Ectodermal cell (in vitro differentiated cells): Measurements from ENCODE around the gene DNAJC12.

Experiments
- H3K27ac ChIP-seq: 2 replicates; pipeline ENCODE4 v1.7.0; 2013; ENCODE audit warnings: mild to moderate bottlenecking, low read depth, low read length; ENCODE audit not compliant: insufficient read depth, poor library complexity, severe bottlenecking
- H3K27me3 ChIP-seq: 2 replicates; pipeline ENCODE4 v1.7.0; 2013; ENCODE audit warnings: mild to moderate bottlenecking, low read length; ENCODE audit not compliant: insufficient read depth, control insufficient read depth, poor library complexity, severe bottlenecking
- H3K36me3 ChIP-seq: one replicate; pipeline ENCODE4 v1.7.0; 2013; ENCODE audit warnings: low read length; ENCODE audit not compliant: control insufficient read depth, insufficient read depth
- H3K4me1 ChIP-seq: one replicate; pipeline ENCODE4 v1.7.0; 2013; ENCODE audit warnings: low read length; ENCODE audit not compliant: control insufficient read depth, insufficient read depth
- H3K4me3 ChIP-seq: 2 replicates; pipeline ENCODE4 v1.7.0; 2013; ENCODE audit warnings: low read depth, low read length, control low read depth; ENCODE audit not compliant: insufficient read depth
- H3K9me3 ChIP-seq: 2 replicates; pipeline ENCODE4 v1.7.0; 2013; ENCODE audit warnings: mild to moderate bottlenecking, low read length, moderate library complexity; ENCODE audit not compliant: control insufficient read depth
- WGBS, 2 experiments: methylation state at CpG; one replicate each; pipeline ENCODE4 v1.1.7; 2013; ENCODE audit warnings: missing lambda C conversion rate in 2 of 2; 5-methylcytosine and 5-hydroxymethylcytosine counted together

The DNAJC12 gene

DNA sequence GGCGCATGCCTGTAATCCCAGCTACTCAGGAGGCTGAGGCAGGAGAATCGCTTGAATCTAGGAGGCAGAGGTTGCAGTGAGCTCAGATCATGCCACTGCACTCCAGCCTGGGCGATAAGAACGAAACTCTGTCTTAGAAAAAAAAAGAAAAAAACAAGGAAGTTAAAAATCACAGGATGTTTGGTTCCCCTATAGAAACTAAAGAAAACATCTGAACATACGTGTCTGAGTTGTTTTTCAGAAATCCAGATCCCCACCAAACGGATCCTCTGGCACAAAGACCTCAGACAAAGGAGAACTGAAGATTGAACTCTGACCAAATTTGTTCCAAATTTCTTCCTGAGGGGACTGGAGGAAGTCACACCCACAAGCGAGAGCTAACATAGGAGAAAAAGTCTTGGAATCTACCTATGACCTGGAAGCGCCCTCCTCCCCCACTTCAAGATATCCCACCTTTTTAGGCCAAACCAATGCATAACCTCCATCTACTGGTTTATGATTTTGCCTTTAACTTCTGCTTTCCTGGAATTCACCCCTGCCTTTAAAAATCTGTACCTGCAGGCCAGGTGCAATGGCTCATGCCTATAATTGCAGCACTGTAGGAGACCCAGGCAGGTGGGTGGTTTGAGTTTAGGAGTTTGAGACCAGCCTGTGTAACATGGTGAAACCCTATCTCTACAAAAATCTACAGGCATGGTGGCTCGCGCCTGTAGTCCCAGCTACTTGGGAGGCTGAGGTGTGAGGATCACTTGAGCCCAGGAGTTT lies 26.8 kb upstream of the DNAJC12 start:
- H3K27ac ChIP-seq, result no peak overlapping the region
- H3K36me3 ChIP-seq, result no peaks in the 10 kb centered on the region
- no peak overlapping the region for H3K4me3 ChIP-seq
- H3K27me3 ChIP-seq, result no peaks in the 10 kb centered on the region
- 92% methylated on average over 10 of the region's 10 CpGs for WGBS, 2 experiments
- H3K4me1 ChIP-seq, result peaks cover 12% of the 10 kb centered on the region
- no peaks in the 10 kb centered on the region for H3K9me3 ChIP-seq

DNA sequence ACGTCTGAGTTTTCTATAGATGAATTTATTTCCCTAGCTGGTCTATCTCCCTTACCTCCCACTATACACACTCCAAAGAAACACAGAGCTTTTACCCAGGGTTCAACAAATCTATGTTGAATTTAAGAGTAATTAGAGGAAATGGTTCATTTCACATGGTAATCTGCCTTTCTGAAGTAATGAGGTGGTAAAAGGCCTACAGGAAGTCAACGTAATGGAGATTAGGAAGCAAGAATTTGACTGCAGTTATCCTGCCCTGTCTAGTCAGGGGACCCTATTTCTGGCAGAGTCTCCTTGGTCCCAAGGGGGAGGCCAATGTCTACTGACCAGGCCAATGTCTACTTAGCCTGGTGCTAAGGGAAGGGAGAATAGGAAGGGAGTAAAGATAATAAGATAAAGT lies 25.1 kb upstream of the DNAJC12 start:
- peaks cover 12% of the 10 kb centered on the region for H3K4me1 ChIP-seq
- no peak overlapping the region for H3K27ac ChIP-seq
- no peaks in the 10 kb centered on the region for H3K9me3 ChIP-seq
- no peaks in the 10 kb centered on the region for H3K36me3 ChIP-seq
- H3K27me3 ChIP-seq, result no peaks in the 10 kb centered on the region
- 49 to 62% methylated on average over 1 to 2 of the region's 2 CpGs for WGBS, 2 experiments
- no peak overlapping the region for H3K4me3 ChIP-seq

DNA sequence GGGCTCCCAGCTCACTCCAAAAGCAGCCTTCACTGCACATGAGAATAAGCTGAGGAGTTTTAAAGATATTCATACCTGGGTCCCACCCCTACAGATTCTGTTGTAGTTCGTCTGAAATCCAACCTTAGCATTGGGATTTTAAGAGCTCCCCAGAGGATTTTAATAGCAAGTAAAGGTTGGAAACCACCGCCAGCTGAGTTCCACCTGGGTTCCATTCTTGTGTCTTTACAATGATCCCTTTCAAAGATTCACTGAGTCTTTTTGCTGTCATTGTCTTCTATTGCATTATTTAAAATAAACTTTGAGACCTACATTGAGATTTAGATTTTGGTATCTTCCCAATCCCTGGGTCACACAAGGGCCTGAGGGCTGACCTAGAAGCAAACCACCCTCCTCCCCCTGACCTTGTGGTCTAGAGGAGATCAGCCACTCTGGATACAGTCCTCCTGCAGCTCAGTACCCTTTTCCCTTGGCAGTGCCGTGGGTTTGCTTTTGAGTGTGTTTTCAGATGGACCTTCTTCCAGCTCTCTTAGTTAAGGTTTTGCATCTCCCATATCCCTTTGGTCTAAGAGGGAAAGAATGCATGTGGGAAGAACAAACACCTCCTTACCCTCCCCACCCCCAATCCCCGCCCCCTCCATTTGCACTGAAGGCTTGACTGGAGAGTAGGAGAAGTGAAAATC lies 23.9 kb upstream of the DNAJC12 start:
- 13 to 17% methylated on average over 2 to 4 of the region's 4 CpGs for WGBS, 2 experiments
- Histone ChIP-seq H3K27me3 (no peaks in the 10 kb centered on the region), H3K36me3 (no peaks in the 10 kb centered on the region), H3K9me3 (no peaks in the 10 kb centered on the region), H3K27ac (no peak overlapping the region), H3K4me3 (no peak overlapping the region), H3K4me1 (peaks cover 12% of the 10 kb centered on the region)

DNA sequence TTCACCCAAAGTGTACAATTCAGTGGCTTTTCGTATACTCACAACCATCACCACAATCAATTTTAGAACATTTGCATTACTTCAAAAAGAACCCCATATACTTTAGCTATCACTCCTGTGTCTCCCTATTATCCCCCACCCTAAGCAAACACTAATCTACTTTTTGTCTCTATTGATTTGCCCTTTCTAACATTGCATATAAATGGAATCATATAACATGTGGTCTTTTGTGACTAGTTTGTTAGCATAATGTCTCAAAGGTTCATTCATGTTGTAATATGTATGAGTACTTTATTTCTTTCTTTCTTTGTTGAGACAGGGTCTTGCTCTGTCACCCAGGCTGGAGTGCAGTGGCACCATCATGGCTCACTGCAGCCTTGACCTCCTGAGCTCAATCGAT lies 21.0 kb upstream of the DNAJC12 start:
- WGBS, 2 experiments, result 96% methylated on average over 2 of the region's 2 CpGs

DNA sequence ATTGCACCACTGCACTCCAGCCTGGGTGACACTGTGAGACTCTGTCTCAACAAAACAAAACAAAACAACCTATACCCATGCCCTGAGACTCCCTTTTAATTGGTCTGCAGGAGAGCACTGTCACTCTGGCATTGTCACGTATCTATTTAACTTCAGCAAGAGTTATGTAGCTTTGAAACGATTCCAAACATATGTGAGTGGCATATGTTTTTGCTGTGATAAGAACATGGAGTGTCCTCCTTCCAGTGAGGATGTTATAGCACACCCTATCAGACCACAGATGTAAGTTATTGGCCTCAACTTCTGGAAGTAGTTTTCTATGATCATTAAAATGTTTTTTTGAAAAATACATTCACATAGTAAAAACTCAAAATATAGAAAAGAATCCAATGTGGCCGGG lies 15.5 kb upstream of the DNAJC12 start:
- Histone ChIP-seq H3K9me3 (no peaks in the 10 kb centered on the region), H3K27ac (no peak overlapping the region), H3K27me3 (no peaks in the 10 kb centered on the region), H3K4me3 (no peak overlapping the region), H3K36me3 (no peaks in the 10 kb centered on the region), H3K4me1 (no peaks in the 10 kb centered on the region)
- WGBS, 2 experiments, result 95 to 98% methylated on average over 3 of the region's 3 CpGs

More for the DNA sequence above, 21.0 kb upstream of the DNAJC12 start:
- peaks cover 12% of the 10 kb centered on the region for H3K4me1 ChIP-seq
- H3K27me3 ChIP-seq, result no peaks in the 10 kb centered on the region
- H3K27ac ChIP-seq, result no peak overlapping the region
- H3K36me3 ChIP-seq, result no peaks in the 10 kb centered on the region
- H3K9me3 ChIP-seq, result no peaks in the 10 kb centered on the region
- H3K4me3 ChIP-seq, result no peak overlapping the region

DNA sequence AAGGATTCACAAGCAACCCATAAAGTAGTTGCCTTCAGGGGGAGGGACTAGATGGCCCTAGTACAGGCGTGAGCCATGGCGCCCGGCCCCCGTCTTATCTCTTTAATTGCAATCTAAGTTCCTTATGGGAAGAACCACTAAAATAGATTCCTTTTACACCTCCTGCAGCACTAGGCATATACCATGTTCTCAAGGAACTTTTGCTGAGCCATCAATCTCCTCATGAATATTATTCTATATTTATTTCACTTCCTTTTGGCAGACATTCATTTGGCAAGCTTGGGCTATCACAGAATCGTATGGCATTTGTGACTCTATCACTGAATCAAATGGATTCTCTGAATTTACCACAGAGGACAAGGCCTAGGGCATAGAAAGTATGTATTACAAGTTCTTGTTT lies 14.8 kb upstream of the DNAJC12 start:
- H3K9me3 ChIP-seq, result no peaks in the 10 kb centered on the region
- 90 to 92% methylated on average over 5 of the region's 5 CpGs for WGBS, 2 experiments
- H3K27me3 ChIP-seq, result no peaks in the 10 kb centered on the region
- H3K4me1 ChIP-seq, result no peaks in the 10 kb centered on the region
- no peak overlapping the region for H3K4me3 ChIP-seq
- no peak overlapping the region for H3K27ac ChIP-seq
- no peaks in the 10 kb centered on the region for H3K36me3 ChIP-seq

DNA sequence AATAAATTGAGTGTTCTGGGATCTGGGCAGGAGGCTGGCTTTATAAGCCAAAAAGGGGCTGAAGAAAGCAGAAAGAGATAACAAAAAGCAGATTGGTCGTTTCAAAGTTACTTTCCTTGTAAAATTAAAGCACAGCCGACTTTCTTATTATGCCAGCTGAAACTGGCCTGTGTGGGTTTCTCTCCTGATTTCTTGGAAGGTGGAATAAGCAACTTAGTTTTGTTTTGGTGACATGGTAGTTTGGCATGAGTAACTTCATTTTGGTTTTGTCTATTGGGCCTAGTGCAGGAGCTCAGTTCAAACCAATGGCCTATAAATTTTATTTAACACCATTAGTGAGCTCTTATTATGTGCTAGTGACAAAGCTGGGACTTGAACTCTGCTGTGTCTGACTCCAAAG lies 13.2 kb upstream of the DNAJC12 start:
- Histone ChIP-seq H3K9me3 (no peaks in the 10 kb centered on the region), H3K4me3 (no peak overlapping the region), H3K27me3 (no peaks in the 10 kb centered on the region), H3K36me3 (no peaks in the 10 kb centered on the region), H3K4me1 (no peaks in the 10 kb centered on the region), H3K27ac (no peak overlapping the region)
- WGBS, 2 experiments, result 93 to 98% methylated on average over 2 of the region's 2 CpGs

DNA sequence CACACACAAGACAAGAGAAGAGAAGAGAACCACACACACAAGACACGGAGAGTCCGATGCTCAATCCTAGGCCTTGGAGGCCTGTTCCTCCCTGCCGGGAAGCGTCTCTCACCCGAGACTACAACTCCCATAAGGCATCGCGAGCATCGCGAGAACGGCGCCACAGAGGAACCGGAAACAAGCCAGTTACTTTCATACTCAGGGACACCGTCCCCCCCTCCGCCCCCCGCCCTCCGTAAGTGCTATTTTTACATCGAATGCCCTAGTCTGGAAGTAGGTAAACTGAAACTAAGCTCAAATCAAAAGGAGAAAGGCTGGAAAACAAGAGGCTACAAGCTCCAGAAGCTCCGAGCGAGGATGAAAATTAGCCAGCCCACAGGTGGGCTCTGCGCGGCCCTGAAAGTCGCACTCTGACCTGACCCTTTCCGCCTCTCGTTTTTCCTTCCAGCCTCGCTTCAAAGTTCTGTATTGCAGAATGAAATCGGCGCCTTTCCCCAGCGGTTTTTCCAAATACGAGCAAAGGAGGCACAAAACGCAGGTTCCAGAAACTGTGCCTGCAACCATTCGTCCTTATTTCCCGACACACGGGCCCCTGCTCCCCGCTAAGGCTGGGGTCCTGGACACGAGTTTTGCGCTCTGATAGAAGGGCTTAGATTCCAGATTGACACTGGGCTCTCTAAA lies 11.5 kb upstream of the DNAJC12 start:
- Histone ChIP-seq H3K4me3 (peak overlapping the region; percentile 63), H3K9me3 (no peaks in the 10 kb centered on the region), H3K36me3 (no peaks in the 10 kb centered on the region), H3K27me3 (no peaks in the 10 kb centered on the region), H3K27ac (no peak overlapping the region), H3K4me1 (no peaks in the 10 kb centered on the region)
- 5 to 11% methylated on average over 36 of the region's 36 CpGs for WGBS, 2 experiments

DNA sequence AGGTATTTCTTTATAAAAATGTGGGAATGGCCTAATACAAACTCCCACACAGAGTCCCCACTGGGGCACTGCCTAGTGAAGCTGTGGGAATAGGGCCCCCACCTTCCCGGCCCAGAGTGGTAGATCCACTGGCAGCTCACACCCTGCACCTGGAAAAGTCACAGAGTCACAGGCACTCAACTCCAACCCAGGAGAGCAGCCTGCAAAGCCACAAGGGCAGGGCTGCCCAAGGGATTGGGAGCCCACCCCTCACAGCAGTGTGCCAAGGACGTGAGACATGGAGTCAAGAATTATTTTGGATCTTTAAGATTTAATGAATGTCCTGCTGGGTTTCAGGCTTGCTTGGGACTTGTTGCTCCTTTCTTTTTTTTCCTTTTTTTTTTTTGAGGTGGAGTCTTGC lies 5.3 kb upstream of the DNAJC12 start:
- no peak overlapping the region for H3K27ac ChIP-seq
- no peaks in the 10 kb centered on the region for H3K27me3 ChIP-seq
- no peaks in the 10 kb centered on the region for H3K4me1 ChIP-seq
- 88% methylated on average over 2 of the region's 2 CpGs for WGBS, 2 experiments
- no peak overlapping the region for H3K4me3 ChIP-seq
- H3K36me3 ChIP-seq, result no peaks in the 10 kb centered on the region
- no peaks in the 10 kb centered on the region for H3K9me3 ChIP-seq

DNA sequence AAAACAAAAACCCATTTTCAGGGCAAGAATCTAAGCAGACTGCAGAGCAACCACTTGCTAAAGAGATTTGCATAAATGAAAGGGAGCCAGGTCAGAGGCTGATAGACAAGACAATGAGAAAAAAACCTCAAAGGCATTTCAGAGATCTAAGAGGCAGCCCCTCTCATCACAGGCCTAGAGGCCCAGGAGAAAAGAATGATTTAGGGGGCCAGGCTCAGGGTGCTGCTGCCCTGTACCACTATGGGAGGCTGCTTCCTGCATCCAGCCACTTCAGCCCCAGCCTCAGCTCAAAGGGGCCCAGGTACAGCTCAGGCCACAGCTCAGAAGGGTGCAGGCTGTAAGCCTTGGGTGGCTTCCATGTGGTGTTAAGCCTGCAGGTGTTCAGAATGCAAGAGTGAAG lies 3.7 kb upstream of the DNAJC12 start:
- no peaks in the 10 kb centered on the region for H3K36me3 ChIP-seq
- H3K4me1 ChIP-seq, result no peaks in the 10 kb centered on the region
- H3K27me3 ChIP-seq, result no peaks in the 10 kb centered on the region
- H3K9me3 ChIP-seq, result no peaks in the 10 kb centered on the region
- no peak overlapping the region for H3K27ac ChIP-seq
- no peak overlapping the region for H3K4me3 ChIP-seq
